ENCODE data around the gene METTL15. TPM values are rescaled to one million over a fixed set of nuclear protein-coding genes. Genes with fewer than 3 reads are reported as not detected.
"Not testable (repeated sequence)": the region's sequence is repeated elsewhere in the genome, so short reads cannot be mapped to it uniquely, and the experiment has no call there.

METTL15 gene
- total RNA-seq, 1 donor from 2014 or later, result 16.2 TPM

DNA sequence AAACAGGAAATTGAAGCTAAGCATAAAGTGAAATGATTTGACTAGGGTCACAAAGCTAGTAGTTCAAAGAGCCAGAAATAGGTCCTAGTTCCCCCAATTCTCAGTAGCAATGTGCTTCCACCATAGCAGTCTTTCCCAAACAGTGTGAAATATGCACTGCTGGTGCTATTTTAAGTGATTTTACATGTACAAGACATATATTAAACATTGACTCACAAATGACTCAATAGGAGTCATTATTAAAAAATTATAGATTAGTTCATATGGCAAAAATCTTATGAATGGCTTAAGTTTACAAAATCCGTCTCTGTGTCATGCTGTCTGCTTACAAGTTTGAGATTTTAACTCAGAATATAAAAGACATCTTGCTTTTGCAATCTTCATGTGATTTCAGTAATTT lies 21.6 kb upstream of the METTL15 start:
- no peak for DNase-seq (ENCODE audit: low read depth, low spot score)
- Mint-ChIP-seq H3K36me3 (ENCODE audit: low read depth) (peaks cover 11% of the 10 kb centered on the region), H3K4me1 (no peaks in the 10 kb centered on the region), H3K9me3 (no peaks in the 10 kb centered on the region), H3K27ac (ENCODE audit: unreplicated experiment) (no peak overlapping the region), H3K4me3 (no peak overlapping the region), H3K27me3 (ENCODE audit: low read depth) (no peaks in the 10 kb centered on the region)
- TF ChIP-seq, protein P1, sequence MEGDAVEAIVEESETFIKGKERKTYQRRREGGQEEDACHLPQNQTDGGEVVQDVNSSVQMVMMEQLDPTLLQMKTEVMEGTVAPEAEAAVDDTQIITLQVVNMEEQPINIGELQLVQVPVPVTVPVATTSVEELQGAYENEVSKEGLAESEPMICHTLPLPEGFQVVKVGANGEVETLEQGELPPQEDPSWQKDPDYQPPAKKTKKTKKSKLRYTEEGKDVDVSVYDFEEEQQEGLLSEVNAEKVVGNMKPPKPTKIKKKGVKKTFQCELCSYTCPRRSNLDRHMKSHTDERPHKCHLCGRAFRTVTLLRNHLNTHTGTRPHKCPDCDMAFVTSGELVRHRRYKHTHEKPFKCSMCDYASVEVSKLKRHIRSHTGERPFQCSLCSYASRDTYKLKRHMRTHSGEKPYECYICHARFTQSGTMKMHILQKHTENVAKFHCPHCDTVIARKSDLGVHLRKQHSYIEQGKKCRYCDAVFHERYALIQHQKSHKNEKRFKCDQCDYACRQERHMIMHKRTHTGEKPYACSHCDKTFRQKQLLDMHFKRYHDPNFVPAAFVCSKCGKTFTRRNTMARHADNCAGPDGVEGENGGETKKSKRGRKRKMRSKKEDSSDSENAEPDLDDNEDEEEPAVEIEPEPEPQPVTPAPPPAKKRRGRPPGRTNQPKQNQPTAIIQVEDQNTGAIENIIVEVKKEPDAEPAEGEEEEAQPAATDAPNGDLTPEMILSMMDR (conservative IDR thresholded peaks at IDR 0.05), result no peak

- H3K27ac Mint-ChIP-seq (ENCODE audit: unreplicated experiment); DNase-seq (ENCODE audit: low read depth, low spot score); H3K27me3 Mint-ChIP-seq (ENCODE audit: low read depth); H3K9me3 Mint-ChIP-seq; H3K4me3 Mint-ChIP-seq; H3K4me1 Mint-ChIP-seq: not testable (repeated sequence)
- peaks cover 11% of the 10 kb centered on the region for H3K36me3 Mint-ChIP-seq (ENCODE audit: low read depth)
These were observed 21.0 kb upstream of the METTL15 start for GRCh38 chr11:28087192-28087591.

- not testable (repeated sequence) for H3K4me3 Mint-ChIP-seq; H3K9me3 Mint-ChIP-seq; H3K27ac Mint-ChIP-seq (ENCODE audit: unreplicated experiment); H3K27me3 Mint-ChIP-seq (ENCODE audit: low read depth); H3K4me1 Mint-ChIP-seq; DNase-seq (ENCODE audit: low read depth, low spot score)
- H3K36me3 Mint-ChIP-seq (ENCODE audit: low read depth), result peaks cover 11% of the 10 kb centered on the region
These were observed 20.5 kb upstream of the METTL15 start for GRCh38 chr11:28087693-28088092.

- no peaks in the 10 kb centered on the region for H3K9me3 Mint-ChIP-seq
- H3K36me3 Mint-ChIP-seq (ENCODE audit: low read depth), result peaks cover 11% of the 10 kb centered on the region
- no peaks in the 10 kb centered on the region for H3K27me3 Mint-ChIP-seq (ENCODE audit: low read depth)
- H3K27ac Mint-ChIP-seq (ENCODE audit: unreplicated experiment), result no peak overlapping the region
- H3K4me3 Mint-ChIP-seq, result no peak overlapping the region
- TF ChIP-seq, protein P1 (conservative IDR thresholded peaks at IDR 0.05), result no peak
- no peak for DNase-seq (ENCODE audit: low read depth, low spot score)
- no peaks in the 10 kb centered on the region for H3K4me1 Mint-ChIP-seq
These were observed 18.8 kb upstream of the METTL15 start for GRCh38 chr11:28089378-28089777.

DNA sequence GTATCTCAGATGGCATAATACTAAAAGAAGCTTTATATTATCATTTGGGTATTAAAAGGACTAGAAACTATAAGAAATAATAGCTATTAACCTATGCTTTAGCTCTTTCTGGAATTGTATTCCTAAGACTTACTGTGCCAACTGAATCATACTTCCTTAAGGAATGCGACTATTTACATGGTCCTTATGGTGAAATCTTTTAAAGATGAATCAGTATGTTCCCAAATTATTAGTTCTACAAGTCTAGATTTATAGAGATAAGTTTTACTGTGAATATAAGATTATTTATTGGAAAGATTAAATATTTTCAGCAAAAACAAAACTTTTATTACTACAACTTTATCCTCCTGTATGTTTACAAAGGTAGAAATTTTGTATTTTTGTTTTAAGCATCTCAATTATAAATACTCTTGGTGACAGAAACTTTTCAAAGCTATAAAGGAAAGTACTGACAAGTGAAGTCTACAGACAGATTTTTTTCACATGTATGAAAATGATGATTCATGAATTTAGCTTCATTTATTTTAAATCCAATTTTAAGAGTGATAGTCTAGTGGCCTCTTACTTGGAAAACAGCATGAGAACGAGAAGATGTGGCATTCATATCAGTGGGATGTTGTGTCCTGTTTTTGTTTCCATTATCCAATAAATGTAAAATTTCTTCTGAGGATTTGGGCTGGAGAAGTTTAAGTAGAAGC lies 18.0 kb upstream of the METTL15 start:
- Mint-ChIP-seq H3K27me3 (ENCODE audit: low read depth) (no peaks in the 10 kb centered on the region), H3K36me3 (ENCODE audit: low read depth) (peaks cover 10% of the 10 kb centered on the region), H3K9me3 (no peaks in the 10 kb centered on the region), H3K27ac (ENCODE audit: unreplicated experiment) (no peak overlapping the region), H3K4me3 (no peak overlapping the region), H3K4me1 (no peaks in the 10 kb centered on the region)
- TF ChIP-seq, protein P1 (conservative IDR thresholded peaks at IDR 0.05), result no peak
- DNase-seq (ENCODE audit: low read depth, low spot score), result no peak

DNA sequence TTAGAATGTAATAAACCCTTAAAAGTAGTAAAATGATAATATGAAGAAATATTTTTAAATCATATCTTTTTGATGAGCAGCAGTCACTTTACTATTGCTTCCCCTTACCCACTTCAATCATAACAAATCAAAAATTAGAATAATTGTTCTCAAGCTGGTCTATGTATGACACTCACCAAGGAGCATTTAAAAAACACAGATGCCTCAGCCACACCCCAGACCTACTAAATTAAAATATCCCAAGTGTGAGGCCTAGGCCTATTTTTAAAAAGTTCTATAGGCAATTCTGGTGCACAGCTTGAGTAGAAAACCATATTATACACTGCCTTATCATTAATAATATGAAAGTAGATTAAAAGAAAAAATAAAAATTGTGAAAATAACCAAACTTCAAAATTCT lies 15.4 kb upstream of the METTL15 start:
- Mint-ChIP-seq H3K27ac (ENCODE audit: unreplicated experiment) (no peak overlapping the region), H3K4me3 (no peak overlapping the region), H3K27me3 (ENCODE audit: low read depth) (no peaks in the 10 kb centered on the region), H3K4me1 (no peaks in the 10 kb centered on the region), H3K9me3 (no peaks in the 10 kb centered on the region), H3K36me3 (ENCODE audit: low read depth) (peaks cover 6% of the 10 kb centered on the region)
- no peak for DNase-seq (ENCODE audit: low read depth, low spot score)
- TF ChIP-seq, protein P1 (conservative IDR thresholded peaks at IDR 0.05), result no peak

Data from neural crest cell (in vitro differentiated cells).